Liver (tissue), 9 donors: ENCODE results near the gene SUSD4. TPM values are rescaled to one million over a fixed set of nuclear protein-coding genes. Genes with fewer than 3 reads are reported as not detected.

Experiments used
- DNase-seq: peaks from one replicate; pipeline ENCODE4 v3.0.0-alpha.2; 2017; ENCODE audit warnings: low spot score
- H3K27ac ChIP-seq, 2 donors: one replicate each; pipeline ENCODE4 v1.7.0; 2013; ENCODE audit warnings: inconsistent platforms in 2 of 2, low read length in 2 of 2, control low read depth in 1 of 2, low read depth in 1 of 2, mild to moderate bottlenecking in 1 of 2
- H3K27me3 ChIP-seq, 4 donors: one replicate each; pipeline versions ENCODE4 v1.6.1 to v1.7.0; 2013; ENCODE audit warnings: low read length in 3 of 4, inconsistent platforms in 1 of 4, mild to moderate bottlenecking in 1 of 4, moderate library complexity in 1 of 4; ENCODE audit not compliant: control insufficient read depth in 4 of 4, insufficient read depth in 4 of 4
- H3K36me3 ChIP-seq, 4 donors: one replicate each; pipeline versions ENCODE4 v1.6.1 to v1.7.0; 2013; ENCODE audit warnings: low read length in 3 of 4, mild to moderate bottlenecking in 3 of 4, low read depth in 1 of 4, moderate library complexity in 1 of 4; ENCODE audit not compliant: control insufficient read depth in 4 of 4, insufficient read depth in 3 of 4
- H3K4me1 ChIP-seq, 4 donors: one replicate each; pipeline versions ENCODE4 v1.6.1 to v1.7.0; 2013; ENCODE audit warnings: low read length in 3 of 4, mild to moderate bottlenecking in 3 of 4, moderate library complexity in 1 of 4; ENCODE audit not compliant: control insufficient read depth in 4 of 4, insufficient read depth in 4 of 4
- H3K4me3 ChIP-seq, 3 donors: one replicate each; pipeline versions ENCODE4 v1.6.1 to v1.7.0; 2013; ENCODE audit warnings: low read length in 3 of 3, control low read depth in 1 of 3, low read depth in 1 of 3, mild to moderate bottlenecking in 1 of 3
- H3K9ac ChIP-seq, 2 donors: one replicate each; pipeline ENCODE4 v1.7.0; 2013; ENCODE audit warnings: low read length in 2 of 2, mild to moderate bottlenecking in 2 of 2, moderate library complexity in 2 of 2, control low read depth in 1 of 2, low read depth in 1 of 2
- H3K9me3 ChIP-seq, 4 donors: one replicate each; pipeline versions ENCODE4 v1.6.1 to v1.7.0; 2013; ENCODE audit warnings: low read length in 3 of 4; ENCODE audit not compliant: control insufficient read depth in 4 of 4
- CTCF ChIP-seq: fragments of 150-350 bp; IDR thresholded peaks from 2 replicates; pipeline ENCODE4 v1.5.1; 2017; ENCODE audit warnings: improper control_type of control experiment, low read depth, low read length; ENCODE audit not compliant: missing input control
- EGR1 ChIP-seq, 2 donors: IDR thresholded peaks; 2 replicates each; pipeline ENCODE4 v1.6.1; 2016 to 2018; ENCODE audit warnings: antibody characterized with exemption in 2 of 2, low read depth in 2 of 2
- FOXA1 ChIP-seq: IDR thresholded peaks from 2 replicates; pipeline ENCODE4 v1.6.1; 2016; ENCODE audit warnings: antibody characterized with exemption
- FOXA2 ChIP-seq: IDR thresholded peaks from 2 replicates; pipeline ENCODE4 v1.6.1; 2016; ENCODE audit warnings: antibody characterized with exemption
- GABPA ChIP-seq, 2 donors: IDR thresholded peaks in 1 of 2; conservative IDR thresholded peaks in 1 of 2; 2 replicates each; pipeline ENCODE4 v1.6.1; 2016; ENCODE audit warnings: antibody characterized with exemption in 2 of 2, mild to moderate bottlenecking in 1 of 2, moderate library complexity in 1 of 2
- HNF4G ChIP-seq: IDR thresholded peaks from 2 replicates; pipeline ENCODE4 v1.6.1; 2016; ENCODE audit warnings: antibody characterized with exemption
- JUND ChIP-seq, 2 donors: IDR thresholded peaks; 2 replicates each; pipeline ENCODE4 v1.6.1; 2016; ENCODE audit warnings: antibody characterized with exemption in 2 of 2
- MAX ChIP-seq: IDR thresholded peaks from 2 replicates; pipeline ENCODE4 v1.6.1; 2016; ENCODE audit warnings: antibody characterized with exemption
- NR2F2 ChIP-seq: IDR thresholded peaks from 2 replicates; pipeline ENCODE4 v1.6.1; 2016; ENCODE audit warnings: antibody characterized with exemption
- RAD21 ChIP-seq, 2 donors: IDR thresholded peaks; 2 replicates each; pipeline ENCODE4 v1.6.1; 2016; ENCODE audit warnings: antibody characterized with exemption in 2 of 2, mild to moderate bottlenecking in 2 of 2
- REST ChIP-seq: IDR thresholded peaks from 2 replicates; pipeline ENCODE4 v1.6.1; 2016; ENCODE audit warnings: antibody characterized with exemption, mild to moderate bottlenecking
- TAF1 ChIP-seq: conservative IDR thresholded peaks from 2 replicates; pipeline ENCODE4 v1.6.1; 2016; ENCODE audit warnings: antibody characterized with exemption, mild to moderate bottlenecking
- YY1 ChIP-seq: IDR thresholded peaks from 2 replicates; pipeline ENCODE4 v1.6.1; 2016; ENCODE audit warnings: antibody characterized with exemption, mild to moderate bottlenecking
- ZBTB33 ChIP-seq: IDR thresholded peaks from 2 replicates; pipeline ENCODE4 v1.6.1; 2016; ENCODE audit warnings: antibody characterized with exemption
- WGBS: extraction: QIAGEN DNeasy Blood & Tissue Kit; methylation state at CpG from one replicate; pipeline ENCODE4 v1.1.7; 2013; 5-methylcytosine and 5-hydroxymethylcytosine counted together
- polyA plus RNA-seq, 2 donors: library from polyadenylated mRNA; stranded (reverse) in 1 of 2; unstranded in 1 of 2; fragments of 200-250 nt in 1 of 2; fragments of >200 nt in 1 of 2; fragmentation: Nextera tagmentation in 1 of 2; extraction: Ambion mirVana in 1 of 2; gene quantifications; one replicate each; pipeline versions ENCODE4 v1.2.1 to v1.2.3, GENCODE V29; 2013 to 2015
- total RNA-seq, 2 donors: library from RNA; depleted of rRNA; stranded (reverse); fragments of >200 nt; gene quantifications; one replicate each; pipeline ENCODE4 v1.2.3, GENCODE V29; 2014
- donor health status: healthy.
- donor health status: healthy.
- donor health status: healthy.
- donor health status: healthy.
- donor health status: healthy.

Gene SUSD4
- total and polyA plus RNA-seq, 4 donors: 1.1 to 3.8 (median 1.8) TPM

GRCh38 chr1:223228931-223229528 lies 134.9 kb downstream of the SUSD4 start (continued):
- TF ChIP-seq REST (no peak), EGR1 (IDR thresholded peaks at IDR 0.05; ENCODE audit: low read depth in 2 of 2) (no peak), FOXA1 (no peak), NR2F2 (no peak), CTCF (no peak), TAF1 (no peak)

GRCh38 chr1:223228201-223228600 lies 135.8 kb downstream of the SUSD4 start:
- no peak overlapping the region for H3K9ac ChIP-seq
- H3K9me3 ChIP-seq: no peaks in the 10 kb centered on the region
- TF ChIP-seq HNF4G: no peak
- TF ChIP-seq ZBTB33: no peak
- TF ChIP-seq FOXA2: no peak
- no peak overlapping the region for H3K27ac ChIP-seq
- H3K36me3 ChIP-seq: no peaks in the 10 kb centered on the region
- no peak overlapping the region for H3K4me3 ChIP-seq
- 95% methylated on average over 2 of the region's 2 CpGs for WGBS
- DNase-seq: no peak
- no peaks in the 10 kb centered on the region for H3K4me1 ChIP-seq
- H3K27me3 ChIP-seq: no peaks in the 10 kb centered on the region

GRCh38 chr1:223227486-223228196 lies 136.3 kb downstream of the SUSD4 start:
- Histone ChIP-seq H3K27me3 (no peaks in the 10 kb centered on the region), H3K9me3 (no peaks in the 10 kb centered on the region), H3K36me3 (no peaks in the 10 kb centered on the region), H3K9ac (no peak overlapping the region), H3K4me3 (no peak overlapping the region), H3K27ac (no peak overlapping the region), H3K4me1 (no peaks in the 10 kb centered on the region)
- TF ChIP-seq REST (no peak), JUND (IDR thresholded peaks at IDR 0.05) (no peak), GABPA (IDR thresholded peaks at IDR 0.05 in 1 of 2, conservative IDR thresholded peaks at IDR 0.05 in 1 of 2) (no peak), NR2F2 (no peak), HNF4G (no peak), YY1 (no peak), TAF1 (no peak), EGR1 (IDR thresholded peaks at IDR 0.05; ENCODE audit: low read depth in 2 of 2) (no peak), FOXA2 (no peak), MAX (no peak), RAD21 (IDR thresholded peaks at IDR 0.05) (no peak), CTCF (no peak)
- no peak for DNase-seq
- 89% methylated on average over 12 of the region's 12 CpGs for WGBS
